HepG2 (cell line): ENCODE results near the gene CDH13. TPM values are rescaled to one million over a fixed set of nuclear protein-coding genes. Genes with fewer than 3 reads are reported as not detected.

ENCODE experiments used
- ATAC-seq: fragments of 200-7000 bp; cut with Tn5 transposase; 3 replicates; pipeline ENCODE4 v1.9.1; 2020; ENCODE audit warnings: mild to moderate bottlenecking, moderate library complexity
- BruUV-seq: library from RNA; stranded (reverse); fragments of 400-500 nt; replicated peaks from 2 replicates; lab custom pipeline; 2021; lab: Mats Ljungman, UMichigan
- CTCF ChIA-PET: fragments of 300-600 bp; formaldehyde crosslinking; extraction: SDS; loops from one replicate; lab custom pipeline; 2021; ENCODE audit warnings: low total read pairs, inconsistent platforms, low intra/inter-chr PET ratio; lab: Yijun Ruan, JAX
- POLR2A ChIA-PET: fragments of 350-600 bp; sonication (Branson Sonifier 250); formaldehyde crosslinking; loops from one replicate; lab custom pipeline; 2020; ENCODE audit warnings: antibody characterized with exemption, inconsistent platforms; lab: Yijun Ruan, JAX
- DNase-seq: peaks from one replicate; pipeline ENCODE4 v3.0.0-alpha.2; 2015; ENCODE audit warnings: low spot score
- FAIRE-seq: peaks from 3 replicates; lab custom pipeline; 2011; peaks lifted over from hg19 to GRCh38; lab: Jason Lieb, UNC
- H2AFZ ChIP-seq: one replicate; pipeline ENCODE4 v1.6.1; 2011; ENCODE audit warnings: low read length, inconsistent platforms
- H3K27ac ChIP-seq: fragments of 300-600 bp; 3 replicates; pipeline ENCODE4 v1.8.0; 2011; ENCODE audit warnings: mixed run types, mild to moderate bottlenecking, mixed read lengths, low read length, inconsistent platforms; ENCODE audit not compliant: insufficient read depth; ENCODE audit errors: extremely low read length
- H3K27me3 ChIP-seq, 2 experiments: fragments of 200-600 bp in 1 of 2; 2 replicates in 1 of 2; 3 replicates in 1 of 2; pipeline versions ENCODE4 v1.6.0 to v1.8.0; 2011; ENCODE audit warnings: low read length in 2 of 2, mild to moderate bottlenecking in 2 of 2, moderate library complexity in 2 of 2, inconsistent platforms in 1 of 2; ENCODE audit not compliant: insufficient read depth in 2 of 2, control insufficient read depth in 1 of 2
- H3K36me3 ChIP-seq, 2 experiments: fragments of 200-600 bp in 1 of 2; replicated peaks in 1 of 2; 2 replicates in 1 of 2; 3 replicates in 1 of 2; pipeline versions ENCODE4 v1.5.1 to v1.8.0; 2011; ENCODE audit warnings: low read length in 2 of 2, inconsistent platforms in 1 of 2; ENCODE audit not compliant: insufficient read depth in 2 of 2, control insufficient read depth in 1 of 2
- H3K4me1 ChIP-seq: 2 replicates; pipeline ENCODE4 v1.5.1; 2012; ENCODE audit warnings: low read length, inconsistent platforms; ENCODE audit not compliant: insufficient read depth
- H3K4me2 ChIP-seq: 2 replicates; pipeline ENCODE4 v1.6.0; 2011; ENCODE audit warnings: low read depth, low read length, inconsistent platforms
- H3K4me3 ChIP-seq, 3 experiments: fragments of 200-600 bp in 1 of 3; sonication (generic), shearing (Covaris generic) in 1 of 3; replicated peaks in 1 of 3; 2 replicates each; pipeline ENCODE4 v1.5.1; 2011 to 2016; ENCODE audit warnings: low read length in 3 of 3, inconsistent platforms in 2 of 3, low read depth in 2 of 3, mild to moderate bottlenecking in 2 of 3, control low read depth in 1 of 3, mixed read lengths in 1 of 3; ENCODE audit not compliant: insufficient read depth in 1 of 3
- H3K79me2 ChIP-seq: one replicate; pipeline ENCODE4 v1.6.1; 2011; ENCODE audit warnings: low read length, inconsistent platforms; ENCODE audit not compliant: insufficient read depth
- H3K9ac ChIP-seq: 2 replicates; pipeline ENCODE4 v1.6.0; 2011; ENCODE audit warnings: mild to moderate bottlenecking, low read depth, low read length, inconsistent platforms; ENCODE audit not compliant: insufficient read depth
- H3K9me3 ChIP-seq: 2 replicates; pipeline ENCODE4 v1.5.1; 2012; ENCODE audit warnings: mild to moderate bottlenecking, low read length
- H4K20me1 ChIP-seq: 2 replicates; pipeline ENCODE4 v1.6.0; 2011; ENCODE audit warnings: inconsistent platforms, mild to moderate bottlenecking, low read length, moderate library complexity; ENCODE audit not compliant: insufficient read depth
- CCDC6 ChIP-seq: sonication (generic); formaldehyde crosslinking; IDR thresholded peaks from 2 replicates; pipeline ENCODE4 v1.8.1; 2022; ENCODE audit warnings: mild to moderate bottlenecking, missing genetic modification reagents, moderate library complexity
- FIP1L1 ChIP-seq: fragments of 200-400 bp; formaldehyde crosslinking; IDR thresholded peaks from 2 replicates; pipeline ENCODE4 v1.6.1; 2018; ENCODE audit warnings: low read depth, mild to moderate bottlenecking, low read length, moderate library complexity, borderline replicate concordance; ENCODE audit not compliant: insufficient read depth
- GATAD2A ChIP-seq: IDR thresholded peaks from 2 replicates; pipeline ENCODE4 v1.6.1; 2016
- HOXA7 ChIP-seq: sonication (generic); formaldehyde crosslinking; IDR thresholded peaks from 2 replicates; pipeline ENCODE4 v1.8.1; 2022; ENCODE audit warnings: mild to moderate bottlenecking, missing genetic modification reagents, moderate library complexity
- RNF2 ChIP-seq: fragments of 450-650 bp; conservative IDR thresholded peaks from 2 replicates; pipeline ENCODE4 v1.6.1; 2016; ENCODE audit warnings: low read depth
- SMARCC2 ChIP-seq: fragments of 450-650 bp; IDR thresholded peaks from 2 replicates; pipeline ENCODE4 v1.6.1; 2017; ENCODE audit warnings: antibody characterized with exemption, mild to moderate bottlenecking
- SPEN ChIP-seq: sonication (generic); formaldehyde crosslinking; IDR thresholded peaks from 2 replicates; pipeline ENCODE4 v1.5.1; 2020; ENCODE audit warnings: low read depth, mild to moderate bottlenecking, missing genetic modification reagents
- SUZ12 ChIP-seq: fragments of 150-350 bp; IDR thresholded peaks from 2 replicates; pipeline ENCODE4 v1.6.1; 2014; ENCODE audit warnings: low read depth, low read length
- TBX3 ChIP-seq: fragments of 450-650 bp; IDR thresholded peaks from 2 replicates; pipeline ENCODE4 v1.6.1; 2017; ENCODE audit warnings: antibody characterized with exemption, mild to moderate bottlenecking, inconsistent platforms, borderline replicate concordance
- TRIM24 ChIP-seq: sonication (generic); formaldehyde crosslinking; IDR thresholded peaks from 2 replicates; pipeline ENCODE4 v1.8.0; 2022; ENCODE audit warnings: mild to moderate bottlenecking, missing genetic modification reagents
- WIZ ChIP-seq: sonication (generic); formaldehyde crosslinking; IDR thresholded peaks from 2 replicates; pipeline ENCODE4 v1.5.1; 2020; ENCODE audit warnings: mild to moderate bottlenecking, missing genetic modification reagents
- ZBTB42 ChIP-seq: sonication (generic); formaldehyde crosslinking; IDR thresholded peaks from 2 replicates; pipeline ENCODE4 v1.5.0; 2020; ENCODE audit warnings: mild to moderate bottlenecking, missing genetic modification reagents
- ZEB1 ChIP-seq: IDR thresholded peaks from 2 replicates; pipeline ENCODE4 v1.6.1; 2012; ENCODE audit warnings: mild to moderate bottlenecking, low read depth, inconsistent platforms; ENCODE audit not compliant: insufficient replicate concordance
- ZNF256 ChIP-seq: sonication (generic); formaldehyde crosslinking; conservative IDR thresholded peaks from 2 replicates; pipeline ENCODE4 v1.4.0; 2020; ENCODE audit warnings: missing genetic modification reagents
- ZNF329 ChIP-seq: sonication (generic); formaldehyde crosslinking; IDR thresholded peaks from 2 replicates; pipeline ENCODE4 v1.9.0; 2021; ENCODE audit warnings: low read depth, mild to moderate bottlenecking, missing genetic modification reagents
- ZNF749 ChIP-seq: sonication (generic); formaldehyde crosslinking; IDR thresholded peaks from 2 replicates; pipeline ENCODE4 v1.8.0; 2022; ENCODE audit warnings: mild to moderate bottlenecking, missing genetic modification reagents, moderate library complexity, borderline replicate concordance
- ZNF777 ChIP-seq: sonication (generic); formaldehyde crosslinking; IDR thresholded peaks from 2 replicates; pipeline ENCODE4 v1.4.0; 2020; ENCODE audit warnings: missing genetic modification reagents
- WGBS: methylation state at CpG from one replicate; pipeline ENCODE4 v1.1.6; 2017; ENCODE audit warnings: low lambda C conversion rate; 5-methylcytosine and 5-hydroxymethylcytosine counted together
- in situ Hi-C: cut with HindIII; loops from 2 replicates; pipeline ENCODE4 v1.10.0; 2017; ENCODE audit warnings: low pct_unique_long_range_greater_than_20kb; ENCODE audit not compliant: extremely low pct_ligation_motif_present
- intact Hi-C: fragments of 100-400 bp; cut with micrococcal nuclease; formaldehyde crosslinking; loops from one replicate; pipeline ENCODE4 v1.10.0; 2022; ENCODE audit not compliant: unreplicated experiment
- polyA plus RNA-seq, 8 experiments: library from polyadenylated mRNA; depleted of rRNA in 3 of 8; stranded (reverse) in 7 of 8; unstranded in 1 of 8; fragments of >200 nt; fragmentation: Illumina TruSeq in 4 of 8; extraction: Trizol in 4 of 8; gene quantifications; 2 replicates each; pipeline versions ENCODE4 v1.2.1 to v1.2.3, GENCODE V29; 2011 to 2016; ENCODE audit warnings: low read depth in 4 of 8, missing spikeins in 1 of 8, mixed read lengths in 1 of 8; ENCODE audit not compliant: insufficient read depth in 1 of 8
- total RNA-seq, 5 experiments: library from RNA; depleted of rRNA; stranded (reverse); fragments of >200 nt; fragmentation: Illumina TruSeq; extraction: Trizol; gene quantifications; 2 replicates each; pipeline ENCODE4 v1.2.3, GENCODE V29; 2016; ENCODE audit warnings: low read depth in 1 of 5
- TF ChIP-seq, protein P1 (sequence below): sonication (generic); formaldehyde crosslinking; IDR thresholded peaks from 2 replicates; pipeline ENCODE4 v1.4.0; 2020; ENCODE audit warnings: missing genetic modification reagents
- TF ChIP-seq, protein P2 (sequence below): sonication (generic); formaldehyde crosslinking; conservative IDR thresholded peaks from 2 replicates; pipeline ENCODE4 v1.4.0; 2020; ENCODE audit warnings: mild to moderate bottlenecking, missing genetic modification reagents, moderate library complexity

CDH13 gene
- total and polyA plus RNA-seq, 2 of the 13 experiments (the other 11 are each of a cell fraction or from before 2014, with no cell fraction given), result not detected

DNA sequence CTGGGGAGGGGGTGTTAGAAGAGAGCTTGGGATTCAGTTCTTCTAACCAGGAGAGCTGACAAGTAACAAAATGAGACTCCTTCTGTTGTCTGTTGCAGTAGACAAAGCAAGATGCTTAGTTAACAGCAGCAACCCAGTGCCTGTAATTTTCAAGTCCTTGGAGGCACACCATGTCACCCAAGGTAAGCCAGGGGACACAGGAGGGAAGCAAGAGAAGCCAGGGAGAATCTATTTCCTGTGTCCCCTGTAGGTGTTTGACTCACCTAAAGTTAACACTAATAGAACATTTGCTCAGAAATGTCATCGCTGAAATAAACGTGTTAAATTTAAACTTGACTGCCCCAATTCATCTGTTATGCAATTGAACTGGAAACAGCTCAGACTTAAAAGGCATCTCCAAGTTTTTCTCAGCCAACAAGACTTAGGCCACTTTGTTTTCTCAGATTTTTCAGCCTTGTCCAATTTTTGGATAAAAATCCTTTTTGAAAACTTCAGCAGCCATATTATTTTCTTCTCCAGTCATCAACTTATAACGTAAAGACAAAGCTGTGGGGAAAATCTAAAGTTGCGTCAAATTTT, 257.6 kb downstream of the CDH13 start (continued):
- no peak for TF ChIP-seq ZEB1
- TF ChIP-seq WIZ, result no peak
- TF ChIP-seq GATAD2A (CRISPR knock-in tag), result no peak
- no peak for TF ChIP-seq SPEN (CRISPR knock-in tag)
- TF ChIP-seq TBX3, result no peak

DNA sequence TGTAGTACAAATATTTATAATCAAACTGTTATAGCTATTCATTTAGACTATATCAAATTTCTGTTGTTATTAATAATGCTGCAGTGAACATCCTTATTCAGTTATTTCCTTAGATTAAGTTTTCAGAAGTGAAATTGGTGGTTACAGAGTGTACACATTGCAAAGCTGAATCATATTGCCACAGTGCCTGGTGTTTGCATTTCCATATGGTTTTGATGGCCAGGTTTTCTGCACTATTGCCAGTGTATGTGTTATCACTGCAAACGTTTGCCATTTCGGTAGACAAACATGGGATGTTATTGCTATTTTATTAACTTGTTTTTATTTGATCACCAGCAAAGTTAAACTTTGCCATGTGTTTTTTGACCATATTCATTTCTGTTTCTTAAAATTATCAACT, 259.4 kb downstream of the CDH13 start:
- no peak for ATAC-seq
- DNase-seq, result no peak
- Histone ChIP-seq H3K4me1 (no peaks in the 10 kb centered on the region), H3K9ac (no peak overlapping the region), H3K9me3 (peaks cover 16% of the 10 kb centered on the region; the same call in 1 of the 2 replicates), H3K79me2 (no peaks in the 10 kb centered on the region), H3K36me3 (no peaks in the 10 kb centered on the region), H4K20me1 (no peaks in the 10 kb centered on the region), H3K27me3 (no peaks in the 10 kb centered on the region), H2AFZ (no peak overlapping the region), H3K4me3 (no peak overlapping the region), H3K4me2 (no peak overlapping the region), H3K27ac (no peak overlapping the region)
- POLR2A ChIA-PET, result no interaction called here
- intact Hi-C loops (no loop called here), in situ Hi-C loops (no loop called here)
- BruUV-seq, result no TSS peak
- no peak for TF ChIP-seq ZBTB42 (CRISPR knock-in tag)
- TF ChIP-seq, protein P1, sequence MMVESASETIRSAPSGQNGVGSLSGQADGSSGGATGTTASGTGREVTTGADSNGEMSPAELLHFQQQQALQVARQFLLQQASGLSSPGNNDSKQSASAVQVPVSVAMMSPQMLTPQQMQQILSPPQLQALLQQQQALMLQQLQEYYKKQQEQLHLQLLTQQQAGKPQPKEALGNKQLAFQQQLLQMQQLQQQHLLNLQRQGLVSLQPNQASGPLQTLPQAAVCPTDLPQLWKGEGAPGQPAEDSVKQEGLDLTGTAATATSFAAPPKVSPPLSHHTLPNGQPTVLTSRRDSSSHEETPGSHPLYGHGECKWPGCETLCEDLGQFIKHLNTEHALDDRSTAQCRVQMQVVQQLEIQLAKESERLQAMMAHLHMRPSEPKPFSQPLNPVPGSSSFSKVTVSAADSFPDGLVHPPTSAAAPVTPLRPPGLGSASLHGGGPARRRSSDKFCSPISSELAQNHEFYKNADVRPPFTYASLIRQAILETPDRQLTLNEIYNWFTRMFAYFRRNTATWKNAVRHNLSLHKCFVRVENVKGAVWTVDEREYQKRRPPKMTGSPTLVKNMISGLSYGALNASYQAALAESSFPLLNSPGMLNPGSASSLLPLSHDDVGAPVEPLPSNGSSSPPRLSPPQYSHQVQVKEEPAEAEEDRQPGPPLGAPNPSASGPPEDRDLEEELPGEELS, result no peak
- TF ChIP-seq, protein P2, sequence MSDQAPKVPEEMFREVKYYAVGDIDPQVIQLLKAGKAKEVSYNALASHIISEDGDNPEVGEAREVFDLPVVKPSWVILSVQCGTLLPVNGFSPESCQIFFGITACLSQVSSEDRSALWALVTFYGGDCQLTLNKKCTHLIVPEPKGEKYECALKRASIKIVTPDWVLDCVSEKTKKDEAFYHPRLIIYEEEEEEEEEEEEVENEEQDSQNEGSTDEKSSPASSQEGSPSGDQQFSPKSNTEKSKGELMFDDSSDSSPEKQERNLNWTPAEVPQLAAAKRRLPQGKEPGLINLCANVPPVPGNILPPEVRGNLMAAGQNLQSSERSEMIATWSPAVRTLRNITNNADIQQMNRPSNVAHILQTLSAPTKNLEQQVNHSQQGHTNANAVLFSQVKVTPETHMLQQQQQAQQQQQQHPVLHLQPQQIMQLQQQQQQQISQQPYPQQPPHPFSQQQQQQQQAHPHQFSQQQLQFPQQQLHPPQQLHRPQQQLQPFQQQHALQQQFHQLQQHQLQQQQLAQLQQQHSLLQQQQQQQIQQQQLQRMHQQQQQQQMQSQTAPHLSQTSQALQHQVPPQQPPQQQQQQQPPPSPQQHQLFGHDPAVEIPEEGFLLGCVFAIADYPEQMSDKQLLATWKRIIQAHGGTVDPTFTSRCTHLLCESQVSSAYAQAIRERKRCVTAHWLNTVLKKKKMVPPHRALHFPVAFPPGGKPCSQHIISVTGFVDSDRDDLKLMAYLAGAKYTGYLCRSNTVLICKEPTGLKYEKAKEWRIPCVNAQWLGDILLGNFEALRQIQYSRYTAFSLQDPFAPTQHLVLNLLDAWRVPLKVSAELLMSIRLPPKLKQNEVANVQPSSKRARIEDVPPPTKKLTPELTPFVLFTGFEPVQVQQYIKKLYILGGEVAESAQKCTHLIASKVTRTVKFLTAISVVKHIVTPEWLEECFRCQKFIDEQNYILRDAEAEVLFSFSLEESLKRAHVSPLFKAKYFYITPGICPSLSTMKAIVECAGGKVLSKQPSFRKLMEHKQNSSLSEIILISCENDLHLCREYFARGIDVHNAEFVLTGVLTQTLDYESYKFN (CRISPR knock-in tag), result no peak
- TF ChIP-seq CCDC6 (CRISPR knock-in tag), result no peak
- no peak for TF ChIP-seq ZNF329 (CRISPR knock-in tag)
- no peak for TF ChIP-seq RNF2
- no peak for TF ChIP-seq FIP1L1
- TF ChIP-seq HOXA7 (CRISPR knock-in tag), result no peak
- no peak for TF ChIP-seq ZNF749 (CRISPR knock-in tag)
- TF ChIP-seq ZNF777 (CRISPR knock-in tag), result no peak
- no peak for TF ChIP-seq ZNF256 (CRISPR knock-in tag)
- no peak for TF ChIP-seq TRIM24
- no peak for TF ChIP-seq SMARCC2
- no peak for TF ChIP-seq SUZ12
- WGBS, result 0% methylated on average over 2 of the region's 2 CpGs
- FAIRE-seq, result no peak
- CTCF ChIA-PET, result no interaction called here
